DMS114 treated with DMSO at 0.1 percent for 48 hours (cell line): ENCODE measurements around the gene CCDC134.
"Not testable (repeated sequence)": the region's sequence is repeated elsewhere in the genome, so short reads cannot be mapped to it uniquely, and the experiment has no call there.

ENCODE experiments used
- DNase-seq: peaks from one replicate; lab custom pipeline; 2025; ENCODE audit not compliant: unreplicated experiment; lab: John Stamatoyannopoulos, UW

Gene CCDC134

GRCh38 chr22:41842996-41843970 is 42.8 kb downstream of the CCDC134 start:
- DNase-seq: no peak

DNA sequence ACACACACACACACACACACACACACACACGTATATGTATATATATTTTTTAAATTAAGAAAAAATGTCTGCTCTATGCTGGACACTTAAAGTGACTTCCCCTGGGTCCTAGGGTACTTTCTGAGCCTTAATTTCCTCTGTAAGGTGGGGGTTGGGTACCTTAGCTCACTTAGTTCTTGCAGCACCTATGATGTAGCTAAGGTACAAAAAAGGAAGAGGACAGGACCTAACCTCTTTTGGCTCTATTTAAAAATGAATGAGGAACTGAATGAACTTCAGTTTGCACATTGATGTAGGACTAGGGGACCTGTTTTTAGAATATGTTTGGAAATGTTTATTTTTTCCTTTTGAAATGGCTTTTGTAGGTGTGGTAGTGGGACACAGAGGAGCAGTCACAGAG is 43.6 kb downstream of the CCDC134 start:
- DNase-seq: no peak

- DNase-seq: no peak
These were observed 44.0 kb downstream of the CCDC134 start for GRCh38 chr22:41844513-41844912.

DNA sequence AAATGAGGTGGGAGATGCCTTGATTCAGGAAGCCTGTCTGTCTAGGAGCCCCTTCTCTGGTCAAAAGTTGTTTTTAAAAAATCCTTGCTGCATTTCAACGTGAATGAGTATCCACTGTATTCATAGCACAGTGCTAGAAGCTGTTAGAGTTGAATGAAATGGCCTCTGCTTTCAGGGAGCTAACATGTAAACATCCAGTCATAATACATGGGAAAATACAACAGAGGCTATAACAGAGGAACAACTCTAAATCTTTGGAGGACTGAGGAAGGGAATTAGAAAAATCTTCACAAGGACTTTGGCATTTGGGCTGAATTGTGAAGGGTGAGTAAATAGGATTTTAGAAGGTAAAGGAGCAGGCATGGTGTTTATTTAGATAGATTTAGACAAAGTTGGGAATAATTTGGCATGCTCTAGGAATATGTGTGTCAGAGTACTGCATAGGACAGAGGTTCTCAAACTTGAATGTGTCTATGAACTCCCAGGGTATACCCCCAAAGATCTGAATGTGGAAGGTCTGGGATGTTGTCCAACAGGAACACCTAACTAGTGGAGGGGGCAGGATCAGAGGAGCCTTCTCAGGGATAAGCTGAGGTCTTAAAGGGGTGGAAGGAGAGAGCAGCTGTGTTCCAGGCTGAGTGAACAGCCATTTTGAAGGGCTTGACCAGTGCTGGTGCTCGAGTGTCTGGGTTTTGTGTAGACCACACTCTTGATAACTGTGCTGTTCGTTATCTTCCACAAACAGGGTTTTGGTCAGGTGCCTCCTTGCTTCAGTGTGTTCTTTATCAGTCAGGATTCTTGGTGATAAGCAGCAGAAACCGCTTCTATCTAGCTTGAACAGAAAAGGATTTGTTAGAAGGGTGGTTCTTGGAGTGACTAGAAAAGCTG is 45.1 kb downstream of the CCDC134 start:
- DNase-seq: no peak

DNA sequence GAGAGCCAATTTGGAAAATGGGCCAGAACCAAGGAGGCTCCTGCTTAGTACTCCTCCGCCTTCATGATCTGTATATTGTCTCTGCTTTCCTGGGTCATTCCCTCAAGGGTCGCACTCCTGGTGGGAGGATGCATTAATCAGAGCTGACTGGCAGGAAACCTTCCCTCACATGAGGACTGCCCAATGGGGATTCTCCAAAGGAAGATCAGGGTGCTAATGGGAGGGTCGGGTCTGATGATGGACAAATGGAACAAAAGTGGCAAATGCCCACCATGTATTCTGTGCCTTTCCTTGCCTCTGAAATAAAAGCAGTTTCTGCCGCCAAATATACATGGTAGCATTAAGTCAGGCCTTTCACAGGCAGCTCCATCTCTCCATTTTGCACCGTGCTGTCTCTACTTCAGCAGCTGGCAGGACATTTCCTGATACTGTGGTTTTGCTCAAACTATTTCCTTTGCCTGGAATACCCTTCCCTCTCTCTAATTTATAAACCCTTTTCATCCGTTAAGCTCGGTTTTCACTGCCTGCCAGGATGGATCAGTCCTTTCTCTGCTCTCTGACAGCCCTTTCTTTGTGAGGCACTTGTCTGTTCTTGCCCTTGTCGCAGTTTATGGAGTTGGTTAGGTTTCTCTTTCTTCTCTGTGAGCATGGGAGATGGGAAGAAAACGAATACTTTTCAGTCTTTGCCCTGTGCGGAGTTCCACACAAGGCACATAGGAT is 45.9 kb downstream of the CCDC134 start:
- DNase-seq: no peak

DNA sequence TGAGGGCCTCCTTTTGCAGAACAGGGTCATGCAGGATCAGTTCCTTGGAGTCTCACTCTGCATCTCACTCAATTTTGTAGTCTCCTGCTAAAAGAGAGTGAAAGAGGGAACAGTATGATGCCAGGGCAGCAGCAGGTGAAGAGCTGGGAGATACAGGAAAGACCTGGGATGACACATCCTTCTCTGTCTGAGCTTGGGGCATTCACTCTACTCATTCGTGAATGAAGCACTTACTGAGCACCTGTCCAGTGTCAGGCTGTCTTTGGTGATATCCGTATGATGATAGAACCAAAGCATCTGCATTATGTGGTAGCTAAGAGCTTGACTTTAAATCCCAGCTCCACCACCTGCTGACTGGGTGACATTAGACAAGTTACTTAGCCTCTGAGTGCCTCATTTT is 46.8 kb downstream of the CCDC134 start:
- no peak for DNase-seq

- DNase-seq: no peak
These were observed 48.0 kb downstream of the CCDC134 start for GRCh38 chr22:41848468-41848867.

GRCh38 chr22:41856469-41856868 is 56.0 kb downstream of the CCDC134 start:
- no peak for DNase-seq

DNA sequence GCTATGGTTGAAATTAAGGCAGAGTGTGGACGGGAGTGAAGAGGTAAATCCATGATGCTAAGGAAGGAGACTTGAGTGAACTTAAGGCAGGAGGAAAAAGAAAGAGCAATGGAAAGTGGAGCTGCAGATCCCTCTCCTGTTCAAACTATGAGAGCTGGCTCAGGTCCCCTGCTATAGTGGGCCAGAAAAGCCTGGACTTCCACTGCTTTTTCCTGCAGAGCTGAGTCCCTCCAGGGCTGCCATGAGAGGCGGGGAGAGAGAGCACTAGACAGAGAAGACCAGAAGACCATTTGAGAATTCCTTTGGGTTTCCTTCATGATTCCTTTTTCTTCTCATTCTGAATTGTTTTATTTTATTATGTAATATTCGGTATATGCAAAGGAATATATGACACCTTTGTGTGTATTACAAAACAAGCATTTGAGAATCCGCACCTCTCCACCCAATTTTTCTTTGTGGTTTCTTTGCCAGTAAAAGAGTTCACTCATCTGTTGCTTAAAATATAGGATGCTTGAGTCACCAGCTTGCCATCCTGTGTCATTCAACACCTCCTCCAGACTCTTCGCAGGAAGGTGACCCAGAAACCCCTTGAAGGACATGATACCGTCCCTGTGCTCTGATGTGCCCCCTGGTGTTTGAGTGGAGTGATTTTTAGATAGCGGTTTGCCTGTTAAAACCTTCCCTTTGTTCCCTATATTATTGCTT is 56.8 kb downstream of the CCDC134 start:
- no peak for DNase-seq

GRCh38 chr22:41857860-41858199 is 57.4 kb downstream of the CCDC134 start:
- DNase-seq: no peak

GRCh38 chr22:41862160-41862529 is 61.7 kb downstream of the CCDC134 start:
- no peak for DNase-seq

- no peak for DNase-seq
These were observed 62.2 kb downstream of the CCDC134 start for GRCh38 chr22:41862530-41863266.

DNA sequence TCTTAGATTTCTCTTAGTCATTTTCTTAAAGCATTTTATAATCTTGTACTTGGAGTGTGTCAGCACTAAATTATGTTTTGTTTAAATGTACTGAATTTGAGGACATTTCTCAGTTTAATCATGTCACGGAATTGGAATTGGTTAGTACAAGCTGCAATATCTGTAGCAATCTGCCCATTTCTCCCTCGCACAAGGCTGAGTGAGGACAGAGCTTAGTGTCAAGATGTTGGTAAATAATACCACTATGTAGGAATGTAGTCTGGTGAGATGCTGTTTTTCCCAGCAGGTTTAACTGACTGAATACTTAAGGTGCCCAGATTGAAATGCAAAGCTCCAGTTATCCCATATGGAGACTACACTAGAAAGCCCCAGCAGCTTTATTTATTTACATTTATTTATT is 63.0 kb downstream of the CCDC134 start:
- no peak for DNase-seq

DNA sequence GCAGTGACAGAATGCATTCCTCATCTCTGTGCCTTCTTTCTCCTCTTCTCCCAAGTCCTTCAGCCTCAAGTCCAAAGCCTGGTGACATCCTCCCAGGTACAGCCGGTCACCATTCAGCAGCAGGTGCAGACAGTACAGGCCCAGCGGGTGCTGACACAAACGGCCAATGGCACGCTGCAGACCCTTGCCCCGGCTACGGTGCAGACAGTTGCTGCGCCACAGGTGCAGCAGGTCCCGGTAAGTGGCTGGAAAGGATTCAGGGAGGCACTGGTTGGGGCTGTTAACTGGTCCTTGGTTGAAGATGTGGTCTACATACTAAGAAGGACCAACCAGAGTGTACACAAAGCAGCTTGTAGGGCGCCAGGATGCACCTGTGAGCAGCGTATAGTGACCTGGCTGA is 68.1 kb downstream of the CCDC134 start:
- DNase-seq: no peak

GRCh38 chr22:41870081-41870480 is 69.6 kb downstream of the CCDC134 start:
- DNase-seq: not testable (repeated sequence)

GRCh38 chr22:41870786-41871185 is 70.3 kb downstream of the CCDC134 start:
- no peak for DNase-seq

DNA sequence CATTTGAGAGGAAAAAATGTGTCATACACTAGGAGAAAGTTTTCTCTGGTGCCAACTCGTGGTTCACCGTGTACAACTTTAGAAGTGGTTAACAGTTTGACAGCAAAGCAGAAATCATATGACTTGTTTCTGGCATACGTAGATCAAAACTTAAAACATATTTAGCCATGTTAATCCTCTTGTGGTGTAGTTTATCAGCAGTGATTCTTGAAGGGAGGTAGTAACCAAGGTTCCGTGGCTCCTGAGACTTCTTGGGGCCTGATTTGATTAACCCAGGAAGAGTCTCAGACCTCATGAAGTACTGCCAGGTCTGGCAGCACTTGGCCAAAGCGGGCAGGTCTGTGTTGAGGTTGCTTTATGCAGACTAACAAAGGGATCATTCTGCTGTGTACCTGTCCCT is 72.9 kb downstream of the CCDC134 start:
- DNase-seq: no peak

DNA sequence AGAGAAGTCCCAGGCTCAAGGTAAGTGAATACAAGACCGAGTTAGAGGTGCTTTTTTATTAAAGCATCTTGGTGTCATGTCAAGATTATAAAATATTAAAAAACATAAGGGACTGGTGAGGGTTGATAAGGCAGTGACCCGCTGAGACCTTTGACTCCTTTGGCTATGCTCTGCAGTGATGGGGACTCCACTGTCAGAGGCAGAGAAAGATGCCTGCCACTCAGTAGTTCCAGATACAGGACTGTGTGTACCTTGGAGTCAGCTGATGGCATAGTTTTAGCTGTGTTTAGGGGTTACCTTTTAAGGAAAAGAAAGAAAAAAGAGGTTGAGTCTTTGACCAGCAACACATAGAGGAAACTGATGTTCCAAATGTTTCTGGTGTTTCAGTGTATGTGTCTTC is 73.6 kb downstream of the CCDC134 start:
- DNase-seq: no peak

GRCh38 chr22:41875531-41876270 is 75.2 kb downstream of the CCDC134 start:
- DNase-seq: no peak
